Esophagus muscularis mucosa (tissue), 4 donors: ENCODE data around the gene TARS1. TPM values are rescaled to one million over a fixed set of nuclear protein-coding genes. Genes with fewer than 3 reads are reported as not detected.

Source experiments
- DNase-seq: peaks from one replicate; pipeline ENCODE4 v3.0.0-alpha.2; 2017; ENCODE audit errors: extremely low spot score
- H3K27ac ChIP-seq, 4 donors: fragments of 200-600 bp; sonication (generic); replicated peaks in 1 of 4; 1 replicate in 3 of 4; 2 replicates in 1 of 4; pipeline ENCODE4 v1.5.1; 2016 to 2019; ENCODE audit warnings: mild to moderate bottlenecking in 1 of 4
- H3K27me3 ChIP-seq, 4 donors: fragments of 200-600 bp; sonication (generic); one replicate each; pipeline versions ENCODE4 v1.5.1 to v1.6.0; 2016 to 2019
- H3K36me3 ChIP-seq, 4 donors: fragments of 200-600 bp; sonication (generic); one replicate each; pipeline ENCODE4 v1.5.1; 2016 to 2019
- H3K4me1 ChIP-seq, 4 donors: fragments of 200-600 bp; sonication (generic); one replicate each; pipeline ENCODE4 v1.5.1; 2016 to 2019
- H3K4me3 ChIP-seq, 4 donors: fragments of 200-600 bp; sonication (generic); 1 replicate in 2 of 4; 2 replicates in 2 of 4; pipeline ENCODE4 v1.5.1; 2016 to 2019; ENCODE audit warnings: mild to moderate bottlenecking in 4 of 4, moderate library complexity in 1 of 4
- H3K9me3 ChIP-seq, 4 donors: fragments of 200-600 bp; sonication (generic); 1 replicate in 3 of 4; 2 replicates in 1 of 4; pipeline ENCODE4 v1.5.1; 2016 to 2019
- EP300 ChIP-seq: sonication (generic); formaldehyde crosslinking; IDR thresholded peaks from one replicate; pipeline ENCODE4 v1.6.1; 2017; ENCODE audit warnings: antibody characterized with exemption
- POLR2A ChIP-seq: fragments of 450-650 bp; IDR thresholded peaks from one replicate; pipeline ENCODE4 v1.6.1; 2017; ENCODE audit warnings: antibody characterized with exemption, moderate library complexity, mild to moderate bottlenecking, low read depth
- POLR2AphosphoS5 ChIP-seq, 2 donors: sonication (generic); formaldehyde crosslinking; IDR thresholded peaks; one replicate each; pipeline ENCODE4 v1.6.1; 2017; ENCODE audit warnings: antibody characterized with exemption in 2 of 2
- WGBS: methylation state at CpG from one replicate; pipeline ENCODE4 v1.1.5; 2018; 5-methylcytosine and 5-hydroxymethylcytosine counted together
- intact Hi-C: fragments of 100-400 bp; cut with DNase I; formaldehyde crosslinking; loops from one replicate; pipeline ENCODE4 v1.15.1; 2023
- total RNA-seq, 4 donors: library from RNA; depleted of rRNA; stranded (reverse); fragments of >200 nt; gene quantifications; one replicate each; pipeline versions ENCODE4 v1.1.0 to v1.2.1, GENCODE V29; 2016
- TF ChIP-seq, protein P1 (sequence below), 3 experiments: fragments of 200-600 bp in 2 of 3; fragments of 450-650 bp in 1 of 3; sonication (generic) in 2 of 3; IDR thresholded peaks; one replicate each; pipeline ENCODE4 v1.5.1; 2017 to 2019; ENCODE audit warnings: antibody characterized with exemption in 3 of 3, mild to moderate bottlenecking in 2 of 3, moderate library complexity in 1 of 3

Gene TARS1
- total RNA-seq, 4 donors from 2014 or later, result 76.7 to 98.4 (median 85.7) TPM

GRCh38 chr5:33423018-33423630 is 17.6 kb upstream of the TARS1 start:
- Histone ChIP-seq H3K27me3 (peaks cover 0 to under 1% (median 0%) of the 10 kb centered on the region in 4 donors), H3K9me3 (no peaks in the 10 kb centered on the region), H3K27ac (no peak overlapping the region), H3K36me3 (no peaks in the 10 kb centered on the region), H3K4me3 (no peak overlapping the region), H3K4me1 (no peaks in the 10 kb centered on the region)
- 16% methylated on average over 3 of the region's 3 CpGs for WGBS
- intact Hi-C loops, result loop anchor here (5.0 kb wide), 1 partner anchor 711 kb away; the partner anchor contains the start of gene NPR3
- TF ChIP-seq, protein P1, sequence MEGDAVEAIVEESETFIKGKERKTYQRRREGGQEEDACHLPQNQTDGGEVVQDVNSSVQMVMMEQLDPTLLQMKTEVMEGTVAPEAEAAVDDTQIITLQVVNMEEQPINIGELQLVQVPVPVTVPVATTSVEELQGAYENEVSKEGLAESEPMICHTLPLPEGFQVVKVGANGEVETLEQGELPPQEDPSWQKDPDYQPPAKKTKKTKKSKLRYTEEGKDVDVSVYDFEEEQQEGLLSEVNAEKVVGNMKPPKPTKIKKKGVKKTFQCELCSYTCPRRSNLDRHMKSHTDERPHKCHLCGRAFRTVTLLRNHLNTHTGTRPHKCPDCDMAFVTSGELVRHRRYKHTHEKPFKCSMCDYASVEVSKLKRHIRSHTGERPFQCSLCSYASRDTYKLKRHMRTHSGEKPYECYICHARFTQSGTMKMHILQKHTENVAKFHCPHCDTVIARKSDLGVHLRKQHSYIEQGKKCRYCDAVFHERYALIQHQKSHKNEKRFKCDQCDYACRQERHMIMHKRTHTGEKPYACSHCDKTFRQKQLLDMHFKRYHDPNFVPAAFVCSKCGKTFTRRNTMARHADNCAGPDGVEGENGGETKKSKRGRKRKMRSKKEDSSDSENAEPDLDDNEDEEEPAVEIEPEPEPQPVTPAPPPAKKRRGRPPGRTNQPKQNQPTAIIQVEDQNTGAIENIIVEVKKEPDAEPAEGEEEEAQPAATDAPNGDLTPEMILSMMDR (IDR thresholded peaks at IDR 0.05), result peak; percentile 37 to 40 (median 38)
- no peak for TF ChIP-seq EP300
- DNase-seq, result no peak

DNA sequence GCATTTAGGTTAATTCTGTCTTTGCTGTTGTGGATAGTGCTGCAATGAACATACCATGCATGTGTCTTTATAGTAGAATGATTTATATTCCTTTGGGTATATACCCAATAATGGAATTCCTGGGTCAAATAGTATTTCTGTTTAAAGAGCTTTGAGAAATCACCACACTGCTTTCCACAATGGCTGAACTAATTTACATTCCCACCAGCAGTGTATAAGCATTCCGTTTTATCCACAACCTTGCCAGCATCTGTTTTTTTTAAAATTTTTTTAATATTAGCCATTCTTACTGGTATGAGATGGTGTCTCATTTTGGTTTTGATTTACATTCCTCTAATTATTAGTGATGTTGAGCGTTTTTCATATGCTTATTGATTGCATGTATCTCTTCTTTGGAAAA is 15.5 kb upstream of the TARS1 start:
- peaks cover 0 to 5% (median 0%) of the 10 kb centered on the region in 4 donors for H3K27me3 ChIP-seq
- no peak for DNase-seq
- TF ChIP-seq POLR2AphosphoS5 (IDR thresholded peaks at IDR 0.05) (no peak), EP300 (no peak), POLR2A (no peak)
- TF ChIP-seq, protein P1 (IDR thresholded peaks at IDR 0.05), result no peak
- intact Hi-C loops, result no loop called here
- no peak overlapping the region for H3K4me3 ChIP-seq
- H3K9me3 ChIP-seq, result no peaks in the 10 kb centered on the region
- WGBS, result 84% methylated on average over 2 of the region's 2 CpGs
- H3K27ac ChIP-seq, result no peak overlapping the region
- H3K36me3 ChIP-seq, result no peaks in the 10 kb centered on the region
- H3K4me1 ChIP-seq, result no peaks in the 10 kb centered on the region

DNA sequence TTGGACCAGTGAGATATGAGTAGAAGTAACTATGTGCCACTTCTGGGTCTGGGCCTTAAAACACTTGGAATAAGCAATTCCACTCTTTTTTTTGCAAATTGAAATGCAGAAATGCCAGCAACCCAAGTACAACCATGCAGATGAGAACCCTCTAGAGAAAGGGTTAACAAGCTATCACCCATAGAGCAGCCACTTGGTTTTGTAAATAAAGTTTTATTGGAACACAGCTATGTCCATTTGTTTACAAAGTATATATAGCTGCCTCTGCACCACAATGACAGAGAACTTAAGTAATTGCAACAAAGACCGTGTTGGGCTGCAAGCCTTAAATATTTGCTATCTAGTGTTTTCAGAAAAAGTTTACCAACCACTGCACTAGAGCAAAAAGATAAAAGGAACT is 9.8 kb upstream of the TARS1 start:
- no peak for DNase-seq
- no peaks in the 10 kb centered on the region for H3K4me1 ChIP-seq
- WGBS, result 92% methylated on average over 1 of the region's 1 CpG
- no peak overlapping the region for H3K4me3 ChIP-seq
- H3K36me3 ChIP-seq, result no peaks in the 10 kb centered on the region
- intact Hi-C loops, result no loop called here
- no peaks in the 10 kb centered on the region for H3K9me3 ChIP-seq
- no peak overlapping the region for H3K27ac ChIP-seq
- H3K27me3 ChIP-seq, result peaks cover 0 to 5% (median 0%) of the 10 kb centered on the region in 4 donors
- TF ChIP-seq POLR2AphosphoS5 (IDR thresholded peaks at IDR 0.05) (no peak), EP300 (no peak), POLR2A (no peak)
- TF ChIP-seq, protein P1 (IDR thresholded peaks at IDR 0.05), result no peak

GRCh38 chr5:33432656-33433055 is 8.1 kb upstream of the TARS1 start:
- no peak for DNase-seq
- no peaks in the 10 kb centered on the region for H3K4me1 ChIP-seq
- H3K36me3 ChIP-seq, result no peaks in the 10 kb centered on the region
- no peak overlapping the region for H3K4me3 ChIP-seq
- intact Hi-C loops, result no loop called here
- TF ChIP-seq, protein P1 (IDR thresholded peaks at IDR 0.05), result no peak
- TF ChIP-seq POLR2AphosphoS5 (IDR thresholded peaks at IDR 0.05) (no peak), EP300 (no peak), POLR2A (no peak)
- H3K9me3 ChIP-seq, result no peaks in the 10 kb centered on the region
- peaks cover 0 to 5% (median 0%) of the 10 kb centered on the region in 4 donors for H3K27me3 ChIP-seq
- H3K27ac ChIP-seq, result no peak overlapping the region
- 91% methylated on average over 1 of the region's 1 CpG for WGBS
